HL-60 (cell line): ENCODE measurements around the gene KLHL20.

ENCODE experiments used
- CTCF ChIP-seq: IDR thresholded peaks from one replicate; pipeline ENCODE4 v1.5.1; 2011; ENCODE audit warnings: low read length, control low read depth, inconsistent platforms; ENCODE audit not compliant: insufficient read depth
- GABPA ChIP-seq: IDR thresholded peaks from 2 replicates; pipeline ENCODE4 v1.6.1; 2012; ENCODE audit warnings: low read depth
- POLR2AphosphoS5 ChIP-seq: IDR thresholded peaks from 2 replicates; pipeline ENCODE4 v1.6.1; 2012; ENCODE audit warnings: low read depth
- REST ChIP-seq: IDR thresholded peaks from 2 replicates; pipeline ENCODE4 v1.6.1; 2012; ENCODE audit warnings: low read depth; ENCODE audit not compliant: insufficient replicate concordance
- SPI1 ChIP-seq: IDR thresholded peaks from 2 replicates; pipeline ENCODE4 v1.6.1; 2012; ENCODE audit warnings: low read depth, mild to moderate bottlenecking, borderline replicate concordance

- no peak for TF ChIP-seq CTCF
- TF ChIP-seq POLR2AphosphoS5 = no peak
- TF ChIP-seq SPI1 = no peak
- TF ChIP-seq GABPA = no peak
- no peak for TF ChIP-seq REST
Observed at GRCh38 chr1:173827611-173828010, 112.8 kb downstream of the KLHL20 start.
